HG03460 (cell line): Measurements from ENCODE around the gene CHD1L.
"Not testable (repeated sequence)": the region's sequence is repeated elsewhere in the genome, so short reads cannot be mapped to it uniquely, and the experiment has no call there.

Experiments used
- ATAC-seq: cut with Tn5 transposase; IDR thresholded peaks from one replicate; pipeline ENCODE4 v1.9.1; 2021; ENCODE audit not compliant: unreplicated experiment

The CHD1L gene

DNA sequence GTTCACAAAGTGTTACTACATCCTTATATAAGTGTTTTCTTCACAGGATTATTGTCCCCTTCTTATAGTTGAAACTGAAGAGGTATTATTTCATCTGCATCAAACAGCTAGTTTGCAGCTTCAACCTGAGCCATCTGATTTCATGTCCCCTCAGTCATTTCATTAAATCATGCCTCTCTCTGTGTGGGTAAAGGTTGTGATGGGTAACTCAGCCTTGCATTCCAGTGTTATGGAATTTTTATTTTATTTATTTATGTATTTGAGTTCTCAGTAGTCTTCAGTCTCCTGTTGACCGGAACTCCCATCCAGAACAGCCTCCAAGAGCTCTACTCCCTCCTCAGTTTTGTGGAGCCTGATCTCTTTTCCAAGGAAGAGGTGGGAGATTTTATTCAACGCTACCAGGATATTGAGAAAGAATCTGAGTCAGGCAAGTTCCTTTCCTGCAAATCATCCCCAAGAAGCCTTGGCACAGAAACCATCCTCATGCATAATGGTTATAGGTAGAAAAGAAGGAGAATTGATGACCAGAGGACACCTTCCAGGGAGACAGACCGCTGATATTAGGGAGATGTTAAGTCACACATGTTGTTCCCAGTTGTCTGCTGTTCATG lies 21.8 kb downstream of the CHD1L start:
- ATAC-seq, result no peak

DNA sequence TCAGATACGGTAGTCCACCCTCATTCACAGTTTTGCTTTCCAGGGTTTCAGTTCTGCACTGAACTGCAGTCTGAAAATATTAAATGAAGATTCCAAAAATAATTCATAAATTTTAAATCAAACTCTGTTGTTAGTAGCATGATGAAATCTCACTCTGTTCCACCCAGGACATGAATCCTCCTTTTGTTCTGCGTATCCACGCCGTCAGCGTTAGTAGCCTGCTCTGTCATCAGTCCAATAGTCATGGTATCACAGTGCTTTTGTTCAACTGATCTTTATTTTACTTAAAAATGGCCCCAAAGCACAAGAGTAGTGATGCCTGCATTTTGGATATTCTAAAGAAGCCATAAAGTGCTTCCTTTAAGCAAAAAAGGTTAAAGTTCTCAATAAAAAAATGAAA lies 23.9 kb downstream of the CHD1L start:
- ATAC-seq, result no peak

DNA sequence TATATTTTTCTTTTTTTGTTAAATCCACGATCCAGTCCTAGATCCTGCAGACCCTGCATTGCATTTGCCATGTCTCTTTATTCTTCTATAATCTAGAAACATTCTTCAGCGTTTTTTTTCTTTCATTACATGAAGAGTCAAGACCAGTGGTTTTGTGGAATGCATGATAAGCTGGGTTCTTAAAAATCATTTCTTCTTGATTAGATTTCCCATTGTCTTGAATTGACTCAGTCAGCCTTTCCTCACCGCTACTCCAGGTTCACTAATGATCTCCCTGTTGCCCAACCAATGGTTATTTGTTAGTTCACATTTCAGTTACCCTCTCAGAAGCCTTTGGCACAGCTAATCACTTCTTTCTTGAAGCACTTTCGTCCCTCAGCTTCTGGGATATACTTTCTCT lies 25.2 kb downstream of the CHD1L start:
- ATAC-seq, result no peak

DNA sequence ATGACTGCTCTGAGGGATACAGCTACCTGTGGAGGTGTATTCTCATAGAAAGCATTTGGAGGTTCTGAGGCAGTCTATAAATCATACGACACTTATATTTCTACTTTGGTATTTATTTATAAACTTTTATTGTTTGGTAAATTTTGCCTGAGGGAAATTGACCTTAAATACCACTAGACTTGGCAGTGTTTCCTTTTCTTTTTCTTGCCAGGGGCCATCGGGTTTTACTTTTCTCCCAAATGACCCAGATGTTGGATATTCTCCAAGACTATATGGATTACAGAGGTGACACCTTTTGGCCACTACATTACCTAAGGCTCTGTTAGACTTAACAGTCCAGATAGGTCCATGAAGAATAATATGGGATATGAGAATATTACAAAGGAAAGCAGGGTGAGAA lies 28.2 kb downstream of the CHD1L start:
- no peak for ATAC-seq

DNA sequence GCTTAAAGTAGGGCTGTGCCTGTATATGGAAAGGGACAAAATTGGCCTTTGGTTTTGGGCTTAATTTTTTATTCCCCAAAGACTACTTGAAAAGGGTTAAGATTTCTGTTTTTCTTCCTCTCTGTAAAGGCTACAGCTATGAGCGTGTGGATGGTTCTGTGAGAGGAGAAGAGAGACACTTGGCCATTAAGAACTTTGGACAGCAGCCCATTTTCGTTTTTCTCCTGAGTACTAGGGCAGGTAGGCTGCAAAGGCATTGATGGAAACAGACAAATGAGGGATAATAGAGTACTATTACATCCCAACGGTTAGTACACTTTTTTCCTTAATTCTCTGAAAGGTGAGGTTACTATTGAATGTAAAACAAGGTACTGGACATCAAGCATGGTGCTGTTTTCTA lies 29.6 kb downstream of the CHD1L start:
- no peak for ATAC-seq

DNA sequence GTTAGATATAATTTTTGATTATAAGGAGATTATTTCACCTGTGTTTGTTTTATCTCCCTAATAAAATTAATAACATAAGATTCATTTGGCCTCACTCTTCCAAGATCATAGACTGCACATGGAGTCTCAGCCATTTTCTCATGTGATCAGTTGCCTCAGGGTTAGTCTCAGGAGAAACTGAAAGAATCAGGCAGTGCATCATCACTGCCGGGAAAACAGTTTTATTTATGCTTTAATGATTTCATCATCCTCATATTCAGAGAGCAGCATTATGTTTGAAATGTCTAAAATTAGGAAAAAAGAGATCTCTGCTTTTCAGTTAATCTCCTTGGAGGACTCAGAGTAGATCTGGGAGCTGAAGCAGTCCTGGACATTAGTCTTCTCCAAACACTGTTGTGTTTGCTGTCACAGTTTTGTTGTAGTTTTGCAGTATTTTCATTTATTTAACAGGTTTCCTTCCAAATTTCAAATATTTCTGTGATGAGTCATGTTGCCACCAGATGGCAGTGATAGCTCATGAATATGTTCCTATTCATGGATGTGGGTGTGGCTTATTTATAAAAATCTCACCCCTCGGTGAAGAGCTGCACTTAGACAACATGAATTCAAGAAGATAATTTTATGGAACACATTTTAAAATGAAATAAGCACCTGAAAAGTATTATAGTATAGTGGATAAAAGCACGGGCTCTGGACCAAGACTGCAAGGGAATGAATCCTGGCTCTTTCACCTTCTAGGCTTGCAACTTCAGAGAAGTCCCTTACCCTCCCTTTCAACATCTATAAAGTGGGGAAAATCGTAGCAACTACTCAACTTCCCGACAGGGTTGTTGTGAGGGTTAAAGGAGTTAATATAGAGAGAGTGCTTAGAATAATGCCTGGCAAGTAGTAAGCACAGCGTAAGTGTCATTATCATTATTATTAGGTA lies 31.2 kb downstream of the CHD1L start:
- no peak for ATAC-seq

DNA sequence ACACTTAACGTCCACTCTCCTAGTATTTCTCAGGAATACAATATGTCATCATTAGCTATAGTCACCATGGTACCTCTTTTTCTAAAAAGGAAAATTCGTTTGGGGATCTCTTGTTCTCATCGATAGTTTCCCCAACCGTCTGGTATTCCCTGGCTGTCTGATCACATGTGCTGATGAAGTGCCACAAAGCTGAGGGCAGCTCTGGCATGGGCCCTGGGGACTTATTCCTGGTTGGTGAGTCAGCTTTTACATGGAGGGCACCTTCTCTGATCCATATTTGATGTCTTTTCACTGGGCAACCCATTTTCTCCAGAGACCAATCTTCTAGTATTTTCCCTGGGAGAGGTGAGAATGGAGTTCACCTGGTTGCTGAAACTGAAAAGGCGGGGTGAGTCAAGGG lies 39.5 kb downstream of the CHD1L start:
- ATAC-seq, result no peak

DNA sequence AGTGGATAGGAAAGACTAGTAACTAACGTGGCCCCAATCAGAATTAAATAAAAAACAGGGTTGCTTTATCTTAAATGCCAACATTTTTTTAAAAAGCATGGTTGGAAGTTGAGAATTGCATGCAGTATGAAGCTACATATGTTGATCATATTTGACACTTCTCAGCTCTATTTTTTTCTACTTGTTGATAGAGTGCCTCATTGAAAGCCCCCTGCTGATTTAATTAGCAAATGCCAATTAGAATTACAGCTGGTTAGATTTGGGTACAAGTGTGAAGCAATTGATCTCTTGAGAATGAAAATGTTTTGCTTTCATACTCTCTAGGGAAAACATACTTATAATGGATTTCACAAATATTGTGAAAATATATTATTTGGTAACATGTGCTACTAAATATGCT lies 40.5 kb downstream of the CHD1L start:
- ATAC-seq, result no peak

DNA sequence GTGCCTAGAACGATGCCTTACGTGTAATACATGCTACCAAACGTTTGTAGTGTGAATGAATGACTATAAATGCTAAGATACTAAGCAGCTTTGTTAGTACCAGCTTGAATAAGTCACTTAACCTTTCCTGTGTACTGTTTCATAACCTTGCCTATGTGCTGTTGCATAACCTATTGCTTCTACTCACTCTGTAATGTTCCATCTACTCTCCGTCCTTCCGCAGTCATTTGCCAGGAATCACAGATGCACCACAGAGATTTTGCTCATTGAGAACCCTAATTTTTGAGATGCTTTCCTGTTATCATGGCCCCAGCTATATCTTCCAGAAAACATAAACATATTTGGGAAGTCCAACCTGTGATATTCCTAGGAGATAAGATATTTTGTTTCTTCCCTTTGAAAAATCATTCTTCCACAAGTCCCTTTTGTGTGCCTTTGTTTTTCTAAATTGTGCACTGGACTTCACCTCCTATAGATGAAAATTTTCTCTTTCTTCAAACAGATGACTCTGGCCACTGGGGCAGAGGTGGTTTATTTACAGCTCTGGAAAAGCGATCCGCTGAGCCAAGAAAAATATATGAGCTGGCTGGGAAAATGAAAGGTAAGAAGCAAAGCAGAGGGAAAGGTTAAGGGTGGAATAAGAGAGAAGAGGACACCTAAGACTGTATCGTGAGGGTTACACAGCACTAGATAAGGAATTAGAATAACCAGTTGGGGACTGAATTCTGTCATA lies 44.8 kb downstream of the CHD1L start:
- no peak for ATAC-seq

DNA sequence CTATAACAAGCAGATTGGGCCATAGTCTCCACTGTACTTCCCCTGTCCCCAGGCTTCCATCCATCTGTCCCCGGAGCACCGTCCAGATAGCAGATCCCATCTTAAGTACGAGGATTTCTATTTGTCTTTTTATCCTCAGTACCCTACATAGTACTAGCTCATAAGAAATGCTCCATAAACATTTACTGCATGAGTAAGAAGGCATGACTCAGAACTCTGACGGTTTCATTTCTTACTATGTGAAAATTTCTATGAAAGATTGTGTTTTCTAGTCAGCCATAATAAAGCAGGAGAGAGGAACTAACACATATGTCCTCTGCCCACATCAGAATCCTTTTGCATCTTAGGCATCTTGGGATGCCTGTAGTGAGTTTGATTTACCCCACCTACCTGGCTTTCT lies 49.5 kb downstream of the CHD1L start:
- ATAC-seq, result no peak

DNA sequence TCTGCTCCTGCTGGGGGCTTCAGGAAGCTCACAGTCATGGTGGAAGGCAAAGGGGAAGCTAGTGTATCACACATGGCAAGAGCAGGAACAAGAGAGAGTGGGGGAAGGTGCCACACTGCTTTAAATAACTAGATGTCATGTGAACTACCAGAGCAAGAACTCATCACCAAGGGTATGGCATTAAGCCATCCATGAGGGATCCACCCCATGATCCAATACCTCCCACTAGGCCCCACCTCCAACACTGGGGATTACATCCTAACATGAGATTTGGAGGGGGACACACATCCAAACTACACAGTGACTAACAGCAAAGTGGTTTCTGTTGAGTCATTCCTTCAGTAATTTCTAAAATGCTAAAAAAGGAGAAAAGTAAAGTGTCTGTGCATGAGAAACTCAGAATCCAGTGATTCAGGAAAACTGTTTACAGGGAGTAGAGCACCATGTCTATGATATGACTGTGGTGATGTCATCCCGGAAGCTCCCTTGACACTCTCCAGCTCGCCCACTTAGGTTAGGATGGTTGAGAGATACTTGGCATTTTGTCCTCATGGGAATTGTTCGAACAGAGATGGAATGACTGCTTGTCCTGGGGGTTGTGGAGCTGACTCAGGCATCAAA lies 50.3 kb downstream of the CHD1L start:
- ATAC-seq, result no peak

DNA sequence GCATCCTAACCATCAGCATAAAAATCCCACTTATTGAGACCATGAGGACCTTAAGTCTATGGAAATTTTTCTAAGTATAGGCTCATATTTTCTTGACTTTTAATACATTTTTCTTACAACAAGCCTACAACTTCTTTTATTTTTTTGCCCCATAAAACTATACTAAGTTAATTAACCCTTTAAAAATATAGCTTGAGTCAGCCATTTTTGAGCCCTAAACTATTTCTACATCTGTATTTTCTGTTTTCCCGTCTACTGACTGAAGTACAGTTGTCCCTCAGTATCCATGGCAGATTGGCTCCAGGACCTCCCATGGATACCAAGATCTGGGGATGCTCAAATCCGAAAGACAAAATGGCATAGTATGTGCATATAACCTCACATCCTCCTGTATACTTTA lies 55.0 kb downstream of the CHD1L start:
- ATAC-seq, result no peak

DNA sequence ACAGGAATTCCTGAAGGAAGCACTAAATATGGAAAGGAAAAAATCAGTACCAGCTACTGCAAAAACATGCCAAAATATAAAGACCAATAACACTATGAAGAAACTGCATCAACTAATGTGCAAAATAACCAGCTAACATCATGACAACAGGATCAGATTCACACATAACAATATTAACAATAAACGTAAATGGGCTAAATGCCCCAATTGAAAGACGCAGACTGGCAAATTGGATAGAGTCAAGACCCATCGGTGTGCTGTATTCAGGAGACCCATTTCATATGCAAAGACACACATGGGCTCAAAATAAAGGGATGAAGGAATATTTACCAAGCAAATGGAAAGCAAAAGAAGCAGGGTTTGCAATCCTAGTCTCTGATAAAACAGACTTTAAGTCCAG lies 63.3 kb downstream of the CHD1L start:
- ATAC-seq, result not testable (repeated sequence)

DNA sequence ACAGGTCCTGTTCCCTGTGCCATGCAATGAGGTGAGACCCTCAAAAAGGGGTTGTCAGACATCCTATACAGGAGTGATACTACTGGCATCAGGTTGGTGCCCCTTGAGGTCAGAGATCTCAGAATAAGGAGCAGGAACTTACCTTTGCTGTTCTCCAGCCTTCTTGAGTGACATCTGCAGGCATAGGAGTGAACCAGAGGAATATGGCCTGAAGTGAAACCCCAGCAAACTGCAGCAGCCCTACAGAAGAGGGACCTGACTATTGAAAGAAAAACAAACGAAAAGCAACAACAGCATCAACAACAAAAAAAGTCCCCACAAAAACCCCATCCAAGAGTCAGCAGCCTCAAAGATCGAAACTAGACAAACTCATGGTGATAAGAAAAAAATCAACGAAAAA lies 74.5 kb downstream of the CHD1L start:
- no peak for ATAC-seq

DNA sequence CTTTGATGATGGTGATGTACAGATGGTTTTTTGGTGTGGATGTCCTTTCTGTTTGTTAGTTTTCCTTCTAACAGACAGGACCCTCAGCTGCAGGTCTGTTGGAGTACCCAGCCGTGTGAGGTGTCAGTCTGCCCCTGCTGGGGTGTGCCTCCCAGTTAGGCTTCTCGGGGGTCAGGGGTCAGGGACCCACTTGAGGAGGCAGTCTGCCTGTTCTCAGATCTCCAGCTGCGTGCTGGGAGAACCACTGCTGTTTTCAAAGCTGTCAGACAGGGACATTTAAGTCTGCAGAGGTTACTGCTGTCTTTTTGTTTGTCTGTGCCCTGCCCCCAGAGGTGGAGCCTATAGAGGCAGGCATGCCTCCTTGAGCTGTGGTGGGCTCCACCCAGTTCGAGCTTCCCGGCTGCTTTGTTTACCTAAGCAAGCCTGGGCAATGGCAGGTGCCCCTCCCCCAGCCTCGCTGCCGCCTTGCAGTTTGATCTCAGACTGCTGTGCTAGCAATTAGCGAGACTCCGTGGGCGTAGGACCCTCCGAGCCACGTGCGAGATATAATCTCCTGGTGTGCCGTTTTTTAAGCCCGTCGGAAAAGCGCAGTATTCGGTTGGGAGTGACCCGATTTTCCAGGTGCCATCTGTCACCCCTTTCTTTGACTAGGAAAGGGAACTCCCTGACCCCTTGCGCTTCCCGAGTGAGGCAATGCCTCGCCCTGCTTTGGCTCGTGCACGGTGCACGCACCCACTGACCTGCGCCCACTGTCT lies 84.6 kb downstream of the CHD1L start:
- not testable (repeated sequence) for ATAC-seq

DNA sequence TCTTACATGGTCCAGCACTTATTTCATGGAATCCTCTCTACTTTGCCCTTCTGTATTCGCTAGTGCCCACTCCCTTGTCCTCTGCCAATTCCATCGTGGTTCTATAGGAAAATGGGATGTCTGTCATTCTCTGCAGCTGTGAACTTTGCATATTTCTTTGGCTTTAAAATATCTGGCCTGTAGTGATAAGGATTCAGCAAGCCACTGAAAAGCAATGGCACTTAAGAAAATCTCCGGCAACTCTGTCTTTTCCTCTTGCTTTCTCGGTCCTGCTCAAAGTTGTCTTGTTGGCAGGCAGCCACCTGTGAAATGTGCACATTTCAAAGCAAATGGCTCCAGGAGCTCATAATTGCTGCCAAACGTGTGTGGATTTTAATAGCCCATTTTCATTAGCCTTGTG lies 91.8 kb downstream of the CHD1L start:
- no peak for ATAC-seq

DNA sequence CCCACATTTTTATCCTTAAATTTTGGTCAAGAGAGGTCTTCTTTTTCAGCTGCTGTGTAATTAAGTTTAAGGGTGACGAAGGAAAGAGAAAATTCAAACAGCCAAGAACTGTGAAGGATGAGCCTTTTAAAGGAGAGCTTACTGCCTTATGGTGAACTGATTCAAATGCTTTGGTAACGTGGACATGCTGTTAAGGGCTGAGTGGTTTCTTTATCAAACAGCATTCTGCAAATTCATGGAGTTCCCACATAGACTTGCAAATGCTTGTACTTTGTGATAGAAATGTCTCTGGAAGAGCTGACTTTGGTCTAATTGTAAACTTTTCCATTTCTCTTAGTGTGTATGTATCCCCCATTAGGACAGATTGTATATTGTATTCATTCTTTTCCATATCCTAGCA lies 93.8 kb downstream of the CHD1L start:
- ATAC-seq, result no peak

DNA sequence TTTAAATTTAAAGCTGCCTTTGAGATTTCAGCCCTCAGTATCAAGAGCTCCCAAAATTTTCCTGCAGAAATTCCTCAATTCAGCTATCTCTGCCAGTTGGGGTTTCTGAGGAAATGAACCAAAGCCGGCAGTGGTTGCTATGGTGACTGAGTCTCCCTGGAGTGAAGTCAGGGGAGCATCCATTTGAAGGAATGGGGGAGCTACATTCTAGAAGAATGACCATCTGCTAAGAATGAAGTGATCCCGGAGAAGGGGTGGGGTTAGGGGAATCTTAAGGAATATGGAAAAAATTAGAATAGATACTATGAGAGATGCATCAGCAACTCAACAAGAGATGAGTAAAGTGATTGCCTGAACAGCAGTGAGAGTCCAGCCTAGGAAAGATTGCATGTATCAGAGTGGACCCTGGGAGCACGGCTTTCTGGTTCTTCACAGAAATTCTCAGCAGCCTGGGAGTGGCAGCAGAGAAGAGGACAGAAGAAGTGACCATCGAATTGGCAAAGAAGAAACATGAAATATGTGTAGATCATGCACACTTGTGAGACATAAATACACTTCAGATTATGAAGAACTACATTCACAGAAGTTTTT lies 94.7 kb downstream of the CHD1L start:
- ATAC-seq, result no peak

DNA sequence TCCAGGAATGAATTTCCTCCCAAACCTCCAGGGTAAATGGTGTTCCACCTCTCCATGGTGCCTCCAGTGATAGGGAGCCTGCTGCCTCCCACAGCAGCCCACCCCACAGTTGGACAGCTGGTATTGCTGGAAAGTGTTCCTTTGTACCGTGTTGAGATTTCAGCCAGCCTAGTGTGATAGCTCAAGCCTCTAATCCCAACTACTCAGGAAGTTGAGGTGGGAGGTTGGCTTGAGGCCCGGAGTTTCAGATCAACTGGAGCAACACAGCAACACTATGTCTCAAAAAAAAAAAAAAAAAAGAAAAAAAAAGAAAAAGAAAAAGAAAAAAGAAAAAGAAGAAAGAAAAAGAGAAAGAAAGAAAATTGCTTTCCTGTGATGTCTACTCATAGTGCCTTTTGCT lies 96.1 kb downstream of the CHD1L start:
- no peak for ATAC-seq

DNA sequence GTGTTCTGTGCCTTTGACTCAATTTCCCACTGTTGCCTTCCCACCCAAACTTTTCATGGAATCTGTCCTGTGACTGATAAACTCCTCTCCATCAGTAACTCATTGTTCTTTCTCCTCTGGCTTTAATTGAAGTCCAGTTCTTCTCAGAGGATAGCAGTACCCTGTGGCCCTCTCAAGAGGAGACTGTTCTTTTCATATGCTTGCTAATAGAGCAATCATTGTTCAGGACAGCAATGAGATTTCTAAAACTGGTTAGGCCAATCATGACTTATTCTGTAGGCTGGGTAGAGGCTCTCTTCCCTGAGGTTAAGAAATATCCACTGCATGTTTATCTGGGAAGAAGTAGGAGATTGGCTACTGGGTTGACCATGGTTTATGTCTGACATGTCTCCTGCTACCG lies 98.8 kb downstream of the CHD1L start:
- no peak for ATAC-seq
